ENCODE measurements around the gene PHF20. TPM values are rescaled to one million over a fixed set of nuclear protein-coding genes. Genes with fewer than 3 reads are reported as not detected.

Gene PHF20
- total and polyA plus RNA-seq, 2 of the 8 experiments (the other 6 are each of a cell fraction or from before 2014, with no cell fraction given): 25.6 to 70.1 TPM

- Histone ChIP-seq H3K4me1 (replicated peaks in 1 of 4; ENCODE audit: control insufficient read depth in 3 of 4, insufficient read depth in 4 of 4, low read length in 3 of 4) (no peaks in the 10 kb centered on the region), H4K91ac (replicated peaks; ENCODE audit: insufficient read length, low read length) (no peak overlapping the region), H3K4me3 (ENCODE audit: extremely low read depth in 1 of 4, insufficient read depth in 2 of 4, low read depth in 3 of 4, low read length in 4 of 4) (no peak overlapping the region), H3K36me3 (ENCODE audit: control insufficient read depth in 2 of 4, insufficient read depth in 4 of 4, low read length in 3 of 4) (peaks cover 63 to 99% (median 91%) of the 10 kb centered on the region in 4 experiments), H4K8ac (ENCODE audit: extremely low read depth, insufficient read depth, low read length) (no peak overlapping the region), H2AK5ac (ENCODE audit: low read depth, low read length) (no peak overlapping the region), H3K27me3 (replicated peaks in 1 of 4; ENCODE audit: control insufficient read depth in 3 of 4, extremely low read depth in 1 of 4, insufficient read depth in 3 of 4, low read length in 3 of 4) (no peaks in the 10 kb centered on the region), H2BK120ac (replicated peaks; ENCODE audit: low read depth, low read length) (no peak overlapping the region), H3K18ac (ENCODE audit: extremely low read depth, low read length) (no peak overlapping the region), H3K4ac (replicated peaks; ENCODE audit: insufficient read length, low read depth, low read length) (no peak overlapping the region), H4K5ac (ENCODE audit: insufficient read length, low read depth, low read length) (no peak overlapping the region), H3K56ac (replicated peaks; ENCODE audit: insufficient read length, low read depth, low read length) (no peak overlapping the region), H3K23ac (ENCODE audit: insufficient read length) (no peak overlapping the region), H3K23me2 (ENCODE audit: low read depth, low read length) (no peaks in the 10 kb centered on the region), H2AFZ (ENCODE audit: low read length) (no peak overlapping the region), H3K79me2 (ENCODE audit: control insufficient read depth in 1 of 2, insufficient read depth in 2 of 2, low read length in 2 of 2) (peaks cover 0 to 86% of the 10 kb centered on the region in 2 experiments; a peak in 2 of 4 replicates), H3K9ac (replicated peaks in 1 of 4; ENCODE audit: extremely low read depth in 1 of 4, low read depth in 3 of 4, low read length in 3 of 4) (no peak overlapping the region), H3K79me1 (ENCODE audit: low read depth, low read length) (peaks cover 12% of the 10 kb centered on the region), H4K20me1 (replicated peaks in 1 of 2; ENCODE audit: control insufficient read depth in 1 of 2, insufficient read depth in 2 of 2, low read length in 2 of 2) (peaks cover 16 to 25% of the 10 kb centered on the region in 2 experiments), H3K27ac (ENCODE audit: low read depth, low read length) (no peak overlapping the region), H2BK15ac (ENCODE audit: low read length) (no peak overlapping the region), H2BK5ac (ENCODE audit: low read depth, low read length) (no peak overlapping the region), H2BK12ac (ENCODE audit: low read depth, low read length) (no peak overlapping the region), H3K14ac (ENCODE audit: insufficient read length) (no peak overlapping the region), H3K4me2 (ENCODE audit: insufficient read depth in 1 of 2, low read depth in 2 of 2, low read length in 2 of 2) (no peak overlapping the region), H3K9me3 (ENCODE audit: insufficient read depth in 2 of 2, low read depth in 1 of 2, low read length in 1 of 2) (no peaks in the 10 kb centered on the region), H2BK20ac (ENCODE audit: low read length) (no peak overlapping the region)
- CTCF ChIA-PET (ENCODE audit: partially characterized antibody): interaction anchor here (0.6 kb wide), 1 partner anchor 124 kb away, joined by 4 read pairs; no protein-coding TSS in a partner anchor
- FAIRE-seq: no peak
- 92% methylated on average over 13 of the region's 13 CpGs; no CpG with 5 or more reads in 1 of the 2 experiments for WGBS, 2 experiments (ENCODE audit: extremely low coverage in 1 of 2, insufficient coverage in 1 of 2, insufficient read length in 1 of 2, insufficient replicate concordance in 2 of 2, low coverage in 1 of 2, low lambda C conversion rate in 2 of 2, missing lambda C conversion rate in 1 of 2)
- no peak for TF ChIP-seq GABPA (IDR thresholded peaks at IDR 0.05; ENCODE audit: borderline replicate concordance, insufficient read depth, low read length)
- TF ChIP-seq ATF2 (IDR thresholded peaks at IDR 0.05; ENCODE audit: low read length): no peak
- TF ChIP-seq POLR2A (IDR thresholded peaks at IDR 0.05; ENCODE audit: control extremely low read depth in 1 of 2, low read depth in 2 of 2, low read length in 2 of 2): 0 out of 3 replicates have a peak, but pooled peaks of 1 of the 2 experiments have one; percentile 25
- POLR2A ChIA-PET (ENCODE audit: partially characterized antibody): interaction anchor here (0.6 to 45.3 kb wide), 7 partner anchors 6 to 281 kb away, joined by 3 to 2341 read pairs (median 3); partner anchors contain the start of genes NFS1, RBM39 and ROMO1
- no peak for DNase-seq (ENCODE audit: low read depth in 1 of 2, low spot score in 2 of 2)
Observed at GRCh38 chr20:35724321-35725230, 47.2 kb upstream of the PHF20 start.
